ENCODE measurements around the gene MED12L.
A peak's percentile ranks its signal among the peaks of the same experiment; 100 is the strongest.
"Not testable (repeated sequence)": the region's sequence is repeated elsewhere in the genome, so short reads cannot be mapped to it uniquely, and the experiment has no call there.

Gene MED12L, protein sequence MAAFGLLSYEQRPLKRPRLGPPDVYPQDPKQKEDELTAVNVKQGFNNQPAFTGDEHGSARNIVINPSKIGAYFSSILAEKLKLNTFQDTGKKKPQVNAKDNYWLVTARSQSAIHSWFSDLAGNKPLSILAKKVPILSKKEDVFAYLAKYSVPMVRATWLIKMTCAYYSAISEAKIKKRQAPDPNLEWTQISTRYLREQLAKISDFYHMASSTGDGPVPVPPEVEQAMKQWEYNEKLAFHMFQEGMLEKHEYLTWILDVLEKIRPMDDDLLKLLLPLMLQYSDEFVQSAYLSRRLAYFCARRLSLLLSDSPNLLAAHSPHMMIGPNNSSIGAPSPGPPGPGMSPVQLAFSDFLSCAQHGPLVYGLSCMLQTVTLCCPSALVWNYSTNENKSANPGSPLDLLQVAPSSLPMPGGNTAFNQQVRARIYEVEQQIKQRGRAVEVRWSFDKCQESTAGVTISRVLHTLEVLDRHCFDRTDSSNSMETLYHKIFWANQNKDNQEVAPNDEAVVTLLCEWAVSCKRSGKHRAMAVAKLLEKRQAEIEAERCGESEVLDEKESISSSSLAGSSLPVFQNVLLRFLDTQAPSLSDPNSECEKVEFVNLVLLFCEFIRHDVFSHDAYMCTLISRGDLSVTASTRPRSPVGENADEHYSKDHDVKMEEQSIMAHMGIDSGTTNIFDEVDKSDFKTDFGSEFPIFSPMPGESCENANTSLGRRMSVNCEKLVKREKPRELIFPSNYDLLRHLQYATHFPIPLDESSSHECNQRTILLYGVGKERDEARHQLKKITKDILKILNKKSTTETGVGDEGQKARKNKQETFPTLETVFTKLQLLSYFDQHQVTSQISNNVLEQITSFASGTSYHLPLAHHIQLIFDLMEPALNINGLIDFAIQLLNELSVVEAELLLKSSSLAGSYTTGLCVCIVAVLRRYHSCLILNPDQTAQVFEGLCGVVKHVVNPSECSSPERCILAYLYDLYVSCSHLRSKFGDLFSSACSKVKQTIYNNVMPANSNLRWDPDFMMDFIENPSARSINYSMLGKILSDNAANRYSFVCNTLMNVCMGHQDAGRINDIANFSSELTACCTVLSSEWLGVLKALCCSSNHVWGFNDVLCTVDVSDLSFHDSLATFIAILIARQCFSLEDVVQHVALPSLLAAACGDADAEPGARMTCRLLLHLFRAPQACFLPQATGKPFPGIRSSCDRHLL (N-terminal part only)

DNA sequence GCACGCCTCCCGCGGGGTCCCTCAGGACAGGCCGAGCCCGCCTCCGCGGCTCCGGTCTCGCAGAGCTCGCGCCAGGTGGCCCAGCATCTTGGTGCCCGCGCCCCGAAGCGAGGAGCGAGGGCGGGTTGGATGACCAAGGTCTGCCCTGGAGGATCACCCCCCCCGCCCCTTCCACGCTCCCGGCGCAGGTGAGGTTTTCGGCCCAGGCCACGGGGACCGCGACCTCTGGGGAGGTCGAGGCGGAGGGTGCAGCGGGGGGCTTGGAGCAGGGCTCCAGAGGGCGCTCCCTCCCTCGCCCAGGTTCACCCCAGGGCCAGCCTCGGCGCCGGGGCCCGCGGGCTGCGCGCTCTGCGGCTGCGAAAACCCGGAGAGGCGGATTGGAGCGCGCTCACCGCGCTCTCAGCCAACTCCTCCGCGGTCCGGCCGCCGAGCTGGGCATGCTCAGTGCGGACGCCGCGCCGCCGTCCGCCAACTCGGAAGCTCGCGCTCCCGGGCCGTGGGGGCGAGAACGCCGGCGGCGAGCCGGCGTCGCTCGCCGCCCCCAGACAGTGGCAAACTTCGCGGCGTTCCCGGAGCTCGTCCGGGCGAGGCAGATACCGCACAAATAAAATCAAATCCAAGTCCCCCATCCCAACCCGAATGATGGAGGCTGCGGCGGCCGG lies at the start of gene MED12L:
Gene MED12L (plus strand): TSS at position 438 of the 662 bp plus-strand sequence. CDS start 1,263 bp downstream, outside the sequence.
- peak; percentile 58 for DNase-seq

DNA sequence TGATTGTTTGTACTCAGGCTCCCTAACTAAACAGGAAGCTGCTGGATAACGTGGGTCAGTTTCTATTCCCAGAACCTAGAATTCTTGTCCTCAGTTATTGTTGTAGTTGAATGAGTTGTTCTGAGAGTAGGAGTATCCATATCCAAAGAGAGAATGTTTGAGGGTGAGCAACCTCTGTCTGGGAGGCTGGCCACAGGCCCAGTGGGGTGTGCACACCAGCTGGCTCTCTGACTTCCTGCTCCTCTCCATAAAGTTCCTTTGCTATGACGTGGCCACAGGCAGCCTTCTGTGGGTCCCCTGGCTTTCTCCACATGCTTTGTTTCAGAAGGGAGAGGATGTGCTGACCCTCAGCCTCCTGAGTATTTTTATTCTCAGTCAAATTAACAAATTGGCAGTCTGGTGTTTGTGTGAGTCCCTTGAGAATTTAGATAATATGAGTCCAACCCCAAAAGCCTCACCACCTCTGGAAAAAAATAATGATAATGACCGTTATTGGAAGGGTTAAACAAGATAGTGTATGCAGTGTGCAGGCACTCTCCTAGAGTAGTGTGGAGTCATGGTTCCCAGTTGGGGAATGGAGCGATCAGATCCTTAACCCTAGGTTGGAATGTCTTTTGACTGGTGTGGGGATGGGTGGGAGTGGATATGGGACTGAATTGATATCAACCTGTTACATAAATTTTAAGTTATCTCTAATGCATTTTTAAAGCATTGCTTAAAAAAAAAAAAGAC lies 47.6 kb upstream of the MED12L start:
- no peak for DNase-seq

DNA sequence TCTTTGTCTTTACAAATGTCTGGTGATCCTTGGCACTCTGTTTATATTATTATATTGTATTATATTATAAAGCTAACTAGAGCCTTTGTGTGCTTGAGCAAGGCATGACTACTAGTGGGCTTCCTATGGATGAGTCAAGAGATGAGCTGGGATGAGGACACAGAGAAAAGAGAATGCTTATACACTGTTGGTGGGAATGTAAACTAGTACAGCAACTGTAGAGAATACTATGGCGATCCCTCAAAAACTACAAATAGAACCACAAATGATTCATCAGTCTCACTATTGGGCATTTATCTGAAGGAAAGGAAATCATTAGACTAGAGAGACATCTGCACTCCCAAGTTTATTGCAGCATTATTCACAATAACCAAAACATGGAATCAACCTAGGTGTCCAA lies 40.8 kb upstream of the MED12L start:
- DNase-seq: no peak

DNA sequence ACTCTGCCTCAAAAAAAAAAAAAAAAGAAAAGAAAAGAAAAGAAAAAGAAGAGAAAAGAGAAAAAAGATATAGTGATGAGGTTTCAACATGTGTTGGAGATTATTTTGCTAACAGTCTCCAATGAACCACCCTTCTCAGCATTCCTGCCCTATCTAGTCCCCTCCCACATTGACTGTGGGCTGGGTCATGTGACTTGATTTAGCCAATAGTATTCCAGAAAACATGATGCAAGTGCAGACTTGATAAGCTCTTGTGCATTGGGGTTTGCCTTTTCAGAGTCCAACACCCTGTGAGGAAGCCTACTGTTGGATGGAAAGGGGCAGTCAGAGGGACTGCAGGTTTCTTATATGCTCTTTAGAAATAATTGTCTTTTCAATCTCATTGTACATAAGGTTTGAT lies 37.8 kb upstream of the MED12L start:
- DNase-seq: no peak

DNA sequence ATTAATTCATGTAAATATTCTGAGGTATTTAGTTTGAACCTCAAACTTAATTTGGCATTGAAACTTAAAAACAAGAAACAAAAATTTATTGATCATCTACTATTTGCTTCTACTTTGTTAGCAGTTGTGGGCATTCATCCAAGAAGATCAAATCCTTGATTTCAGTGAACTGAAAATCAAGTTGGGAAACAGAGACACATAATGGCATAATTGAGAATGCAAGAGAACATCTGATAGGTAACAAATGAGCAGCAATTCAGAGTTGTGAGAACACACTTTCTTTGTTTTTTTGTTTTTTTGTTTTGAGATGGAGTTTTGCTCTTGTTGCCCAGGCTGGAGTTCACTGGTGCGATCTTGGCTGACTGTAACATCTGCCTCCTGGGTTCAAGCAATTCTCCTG lies 33.9 kb upstream of the MED12L start:
- DNase-seq: no peak

DNA sequence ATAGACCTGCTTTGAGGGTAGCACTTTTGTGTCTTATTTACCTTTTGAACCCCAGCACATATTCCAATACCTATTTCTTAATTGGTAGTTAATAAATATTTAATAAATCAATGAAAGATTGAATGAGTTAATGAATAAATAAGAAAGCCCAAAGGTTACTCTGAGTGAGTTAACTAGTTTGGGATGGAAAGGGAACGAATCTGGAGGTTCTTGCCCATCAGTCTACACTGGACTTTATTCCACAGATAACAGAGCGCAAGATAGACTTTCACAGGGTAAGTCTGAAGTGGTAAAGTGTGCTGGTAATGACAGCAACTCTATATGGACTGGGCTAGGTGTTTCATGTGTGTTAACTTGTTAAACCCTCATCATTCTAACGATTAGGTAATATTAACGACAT lies 33.1 kb upstream of the MED12L start:
- no peak for DNase-seq

DNA sequence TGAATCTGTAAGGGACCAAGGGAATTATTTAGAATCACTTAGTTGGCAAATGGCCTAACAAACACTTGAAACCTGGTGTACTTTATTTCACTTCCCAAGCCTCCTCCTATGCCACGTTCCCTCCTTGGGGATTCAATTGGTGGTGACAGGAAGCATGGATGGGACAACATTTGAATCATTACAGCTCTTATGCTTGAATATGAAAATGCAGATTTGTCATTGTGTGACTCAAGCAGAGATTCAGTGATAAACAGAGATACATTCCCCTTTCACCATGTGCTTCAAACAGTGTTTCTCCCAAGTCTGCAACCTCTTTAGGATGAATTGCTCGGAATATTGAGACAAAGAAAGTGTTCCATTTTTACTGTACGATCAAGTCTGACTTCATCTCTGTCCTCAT lies 32.7 kb upstream of the MED12L start:
- no peak for DNase-seq

DNA sequence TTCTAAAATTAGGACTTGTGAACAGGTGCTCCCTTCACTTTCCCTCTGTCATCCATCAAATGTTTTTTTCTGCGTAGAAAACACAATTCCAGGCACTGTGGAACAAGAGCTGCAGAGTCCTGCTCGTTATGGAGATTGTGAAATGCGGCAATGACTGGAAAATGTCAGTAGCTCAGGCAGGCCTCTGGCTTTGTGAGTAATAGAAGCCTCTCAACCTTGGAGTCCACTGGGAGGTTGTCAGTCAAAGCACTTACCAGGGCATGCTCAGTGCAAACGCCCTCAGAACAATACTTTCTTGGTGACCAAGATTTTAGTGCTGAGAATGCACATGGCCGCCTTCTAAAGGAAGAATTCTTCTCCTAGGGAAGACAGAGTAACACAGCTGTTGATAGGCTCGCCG lies 26.7 kb upstream of the MED12L start:
- DNase-seq: no peak

DNA sequence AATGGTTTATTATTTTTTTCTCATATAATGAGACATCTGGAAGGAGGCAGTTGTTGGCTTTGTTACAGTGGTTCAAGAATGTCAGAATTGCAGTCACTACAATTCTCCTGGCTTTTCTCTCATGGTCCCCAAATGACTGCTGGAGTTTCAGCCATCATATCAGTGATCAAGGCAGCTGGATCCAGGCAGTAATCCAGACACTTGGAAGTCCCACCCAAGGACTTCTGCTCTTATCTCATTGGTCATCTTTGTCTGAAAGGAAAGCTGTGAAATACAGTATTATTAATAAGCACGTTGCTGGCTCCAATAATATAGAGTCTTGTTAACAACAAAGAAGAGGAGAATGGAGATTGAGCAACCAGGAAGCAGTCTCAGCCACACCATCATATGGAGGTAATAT lies 22.9 kb upstream of the MED12L start:
- no peak for DNase-seq

DNA sequence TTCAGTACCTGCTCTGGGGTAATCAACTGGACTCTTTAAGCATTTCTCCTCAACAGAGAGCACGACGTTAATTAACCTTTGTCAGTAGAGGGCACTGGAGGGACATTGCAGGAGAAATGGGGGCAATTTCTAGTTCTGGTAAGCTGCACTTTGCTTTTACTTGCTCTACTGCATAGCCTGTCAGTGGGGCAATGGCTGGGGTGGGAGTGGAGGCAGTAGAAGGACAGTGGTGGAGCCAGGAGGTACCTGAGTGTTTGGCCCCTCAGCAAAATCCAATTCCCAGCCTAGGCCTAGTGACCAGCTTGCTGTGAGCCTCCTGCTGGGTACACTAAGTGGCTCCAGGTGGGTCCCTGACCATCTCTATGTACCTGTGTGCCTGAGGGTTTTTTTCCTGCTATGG lies 18.3 kb upstream of the MED12L start:
- no peak for DNase-seq

DNA sequence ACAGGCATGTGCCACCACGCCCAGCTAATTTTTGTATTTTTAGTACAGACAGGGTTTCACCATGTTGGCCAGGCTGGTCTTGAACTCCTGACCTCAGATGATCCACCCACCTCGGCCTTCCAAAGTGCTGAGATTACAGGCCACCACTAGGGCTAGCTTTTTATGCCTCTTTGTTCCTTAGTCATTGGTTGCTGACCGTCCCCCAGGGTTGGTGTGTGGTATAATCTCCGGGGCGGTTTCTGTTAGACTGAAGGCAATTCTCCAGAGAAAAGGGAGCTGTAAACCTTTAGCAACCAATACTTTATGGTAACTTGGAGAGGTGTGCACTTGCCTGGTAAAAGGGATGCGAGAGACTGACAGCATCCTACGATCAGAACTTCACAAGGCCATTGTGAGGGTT lies 12.6 kb upstream of the MED12L start:
- DNase-seq: not testable (repeated sequence)

DNA sequence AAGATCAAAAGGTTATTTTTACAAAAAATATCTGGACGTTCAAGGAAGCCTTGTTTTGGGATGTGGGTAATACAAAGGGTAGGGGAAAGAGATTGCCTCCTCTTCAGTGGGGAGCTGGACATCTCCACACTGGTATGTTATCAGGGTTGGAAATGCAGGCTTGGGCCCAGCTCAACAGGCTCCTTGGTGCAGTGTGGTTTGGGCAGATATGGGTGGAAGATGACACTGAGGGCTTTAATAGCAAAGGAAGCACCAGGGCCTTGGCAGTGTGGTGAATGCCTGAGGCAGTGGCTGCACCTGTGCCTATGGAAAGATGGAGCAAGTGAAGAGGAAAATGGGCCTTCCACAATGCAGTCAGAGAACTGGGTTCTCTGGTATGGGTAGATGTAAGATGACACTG lies 11.2 kb upstream of the MED12L start:
- DNase-seq: no peak

DNA sequence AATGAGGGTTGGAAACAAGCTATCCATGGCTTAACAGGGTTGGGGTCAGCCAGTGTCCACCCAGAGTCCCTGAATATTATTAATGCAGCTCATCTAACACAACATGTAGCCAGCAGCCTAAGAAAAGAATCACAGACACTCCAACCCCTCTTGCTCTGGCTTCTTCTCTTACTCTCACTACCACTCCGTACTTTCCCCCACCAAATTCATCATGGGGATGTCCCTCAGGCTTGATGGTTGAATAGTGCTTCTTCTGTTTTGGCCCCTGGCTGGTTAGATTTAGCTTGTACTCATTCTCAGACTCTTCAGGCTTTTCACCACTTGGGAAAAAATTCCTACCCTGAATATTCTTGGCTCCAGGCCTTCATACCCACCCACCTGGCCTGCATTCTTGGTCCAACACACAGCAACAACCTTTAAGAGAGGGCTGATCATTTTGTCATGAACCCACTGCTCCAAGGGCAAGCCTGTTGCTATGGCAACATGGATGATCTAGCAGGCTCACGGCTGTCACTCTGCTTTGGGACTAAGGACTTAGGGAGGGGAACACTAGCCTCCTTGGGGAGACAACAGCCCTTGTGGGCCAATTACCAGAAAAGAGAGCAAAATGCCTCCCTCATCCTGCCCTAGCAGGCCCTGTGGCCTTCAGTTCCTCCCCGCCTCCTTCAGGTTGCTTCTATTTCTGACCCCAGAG lies 9.4 kb upstream of the MED12L start:
- DNase-seq: no peak

DNA sequence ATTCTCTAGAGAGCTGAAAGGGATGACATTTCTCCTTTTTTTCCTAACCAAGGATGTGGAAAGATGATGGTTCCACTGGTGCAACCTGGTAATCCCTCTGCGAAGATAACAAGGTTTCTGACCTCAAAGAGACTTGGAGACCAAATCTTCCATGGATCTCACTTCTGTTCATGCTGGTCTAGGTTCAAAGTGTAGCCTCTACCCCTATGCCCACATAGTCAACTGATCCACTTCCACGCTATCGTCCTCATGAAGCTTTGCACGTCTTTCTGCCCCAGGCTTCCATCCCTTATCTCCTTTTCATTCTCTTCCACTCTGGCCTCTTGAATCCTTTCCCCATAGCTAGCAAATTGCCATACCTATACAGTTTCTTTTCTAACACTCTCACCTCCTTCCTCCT lies 8.8 kb upstream of the MED12L start:
- no peak for DNase-seq

DNA sequence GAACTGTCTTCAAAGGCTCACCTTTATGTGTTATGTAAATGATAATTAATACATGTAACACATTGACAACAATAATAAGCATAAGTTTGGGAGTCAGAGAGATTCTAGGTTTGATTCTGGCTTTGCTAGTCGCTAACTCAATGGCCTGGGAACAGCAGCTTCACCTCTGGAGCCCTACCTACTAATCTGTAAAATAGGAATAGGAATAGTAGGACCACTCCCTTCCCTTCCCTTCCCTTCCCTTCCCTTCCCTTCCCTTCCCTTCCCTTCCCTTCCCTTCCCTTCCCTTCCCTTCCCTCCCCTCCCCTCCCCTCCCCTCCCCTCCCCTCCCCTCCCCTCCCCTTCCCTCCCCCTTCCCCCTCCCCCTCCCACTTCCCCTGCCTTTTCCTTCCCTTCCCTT lies 4.4 kb upstream of the MED12L start:
- not testable (repeated sequence) for DNase-seq

DNA sequence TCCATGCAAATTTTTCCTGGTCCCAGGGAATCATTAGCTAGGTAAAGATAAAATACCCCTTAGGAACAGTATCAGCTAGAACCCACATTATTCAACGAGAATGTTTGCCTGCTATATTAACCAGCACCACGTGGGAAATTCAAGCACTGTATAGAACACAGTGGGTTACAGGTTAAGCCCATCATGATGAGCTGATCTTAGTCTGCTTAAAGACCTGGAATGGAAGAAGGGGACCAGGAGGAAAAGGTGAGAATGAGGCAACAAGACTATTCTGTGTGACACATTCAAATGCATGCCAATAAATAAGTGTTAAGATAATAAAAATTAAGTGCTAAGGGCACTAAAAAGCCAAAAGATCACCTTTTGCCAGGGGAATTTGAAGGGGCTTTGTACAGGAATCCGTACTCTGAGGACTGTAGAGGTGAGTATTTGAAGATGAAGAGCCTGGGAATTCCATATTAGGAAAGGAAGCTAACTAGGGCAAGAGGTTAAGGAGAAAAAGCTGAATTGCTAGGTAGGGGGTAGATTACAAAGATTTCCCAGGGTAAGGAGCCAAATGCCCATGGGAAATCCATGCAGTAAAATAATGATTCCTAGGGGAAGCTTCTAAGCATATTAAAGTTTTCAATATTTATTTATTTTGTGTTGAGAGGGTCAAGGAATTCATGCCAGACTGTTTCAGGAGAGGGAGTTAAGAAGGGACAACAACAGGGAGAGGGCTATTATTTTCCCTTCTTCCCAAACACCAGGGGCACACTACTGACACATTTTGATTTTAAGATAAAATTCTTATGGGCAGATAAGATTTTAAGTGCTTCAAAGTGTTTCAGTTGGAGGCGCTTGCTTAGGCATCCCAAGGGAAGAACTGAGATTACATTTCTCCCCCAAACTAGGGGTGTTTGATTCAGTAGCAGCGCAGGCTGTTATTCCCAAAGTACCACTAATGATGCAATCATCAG lies 2.3 kb upstream of the MED12L start:
- DNase-seq: no peak

DNA sequence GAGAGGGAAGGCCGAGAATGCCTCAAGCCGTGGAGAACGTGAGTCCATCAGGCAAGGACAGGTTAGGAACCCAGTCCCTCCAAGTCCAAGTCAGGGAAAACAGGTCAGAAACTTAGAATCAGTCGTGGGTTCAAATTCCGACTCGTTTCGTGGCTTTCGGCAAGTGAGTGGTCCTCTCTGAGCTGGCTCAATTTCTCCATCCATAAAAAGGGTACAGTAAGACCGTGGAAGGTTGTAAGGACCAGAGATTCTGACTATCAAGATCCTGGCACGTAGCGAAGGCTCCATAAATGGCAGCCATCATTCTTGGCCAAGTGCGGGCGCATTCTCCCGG lies 604 bp upstream of the MED12L start:
- DNase-seq: no peak

DNA sequence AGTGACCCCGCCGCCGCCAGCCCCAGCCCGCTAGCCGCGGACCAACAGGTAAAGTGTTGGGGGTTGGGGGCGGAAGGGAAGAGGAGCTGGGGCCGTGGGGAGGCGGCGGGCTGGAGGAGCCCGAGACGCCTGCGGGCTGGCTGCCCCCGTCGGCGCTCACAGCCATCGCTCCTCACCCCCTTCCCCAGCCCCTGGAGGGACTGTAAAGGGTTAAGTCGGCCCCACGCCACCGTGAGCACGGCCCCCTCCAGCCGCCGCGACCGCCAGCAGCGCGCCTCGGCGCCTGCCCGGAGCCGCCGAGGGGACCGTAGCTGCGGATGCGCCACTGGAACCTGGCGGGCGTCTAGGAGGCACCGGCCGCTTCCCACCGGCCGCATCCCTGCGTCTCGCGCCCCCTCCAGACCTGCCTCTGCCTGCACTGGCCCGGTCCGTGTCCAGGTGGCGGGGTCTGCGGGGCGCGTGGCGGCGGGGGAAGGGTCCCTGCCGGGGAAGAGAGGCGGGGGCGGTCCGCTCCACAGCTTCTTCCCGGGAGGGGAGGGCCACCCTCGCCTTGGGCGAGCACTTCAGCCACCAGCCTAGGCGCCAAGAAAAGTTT lies 522 bp downstream of the MED12L start:
- DNase-seq: no peak

DNA sequence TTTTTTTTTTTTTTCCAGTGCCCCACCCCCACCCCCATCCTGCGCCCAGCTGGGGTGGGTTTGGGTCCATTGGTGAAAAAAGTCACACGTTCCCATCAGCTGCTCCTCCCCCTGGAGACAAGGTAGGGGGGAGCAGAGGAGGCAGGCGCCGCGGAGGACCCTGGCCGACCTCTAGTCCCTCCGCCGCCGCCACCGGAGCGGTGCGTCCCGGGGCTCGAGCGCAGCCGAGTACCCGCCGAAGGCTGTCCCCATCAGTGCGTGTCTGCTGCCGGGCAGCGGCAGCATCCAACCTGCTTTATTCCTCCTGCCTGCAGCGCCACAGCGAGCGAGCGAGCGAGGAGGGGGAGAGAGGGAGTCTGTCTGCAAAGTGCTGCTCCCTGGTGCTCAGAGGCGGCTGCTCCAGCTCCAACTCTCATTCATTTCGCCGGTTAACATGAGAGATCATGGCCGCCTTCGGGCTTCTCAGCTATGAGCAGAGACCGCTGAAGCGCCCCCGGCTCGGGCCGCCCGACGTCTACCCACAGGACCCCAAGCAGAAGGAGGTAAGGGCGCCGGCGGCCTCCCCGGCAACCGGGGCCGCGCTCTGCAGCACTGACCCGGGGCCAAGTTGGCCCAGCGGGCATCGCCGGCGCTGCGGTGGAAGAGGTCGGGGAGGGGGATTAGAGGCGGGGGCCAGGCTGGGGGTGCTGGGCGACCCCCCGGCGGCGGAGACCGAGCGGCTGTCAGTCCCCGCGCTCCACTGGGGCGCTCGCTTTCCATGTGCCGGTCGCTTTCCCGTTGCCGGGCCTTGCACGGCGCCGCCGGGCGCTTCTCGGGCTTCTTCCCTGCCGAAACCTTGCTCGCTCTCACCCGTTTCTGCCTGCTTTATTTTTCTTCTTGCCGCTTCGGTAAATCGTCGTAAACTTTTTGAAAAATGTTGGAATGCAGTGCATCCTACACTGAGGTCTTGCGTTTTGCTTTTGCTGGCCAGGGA lies 1.3 kb downstream of the MED12L start:
- peak; percentile 31 for DNase-seq
